HG02623 (cell line): ENCODE measurements around the gene GLIPR1.
"Not testable (repeated sequence)": the region's sequence is repeated elsewhere in the genome, so short reads cannot be mapped to it uniquely, and the experiment has no call there.

ENCODE experiments used
- ATAC-seq: cut with Tn5 transposase; IDR thresholded peaks from one replicate; pipeline ENCODE4 v1.9.1; 2021; ENCODE audit warnings: moderate library complexity; ENCODE audit not compliant: unreplicated experiment

GLIPR1 gene

GRCh38 chr12:75509621-75510020 is 29.1 kb downstream of the GLIPR1 start:
- no peak for ATAC-seq

- peak; percentile 97 for ATAC-seq
Measured at GRCh38 chr12:75511116-75512048, 30.8 kb downstream of the GLIPR1 start, which contains the start of gene KRR1. Gene KRR1 (minus strand): TSS chr12:75511609. CDS start chr12:75511597, 12 bp downstream.

- ATAC-seq, result not testable (repeated sequence)
Measured at GRCh38 chr12:75521224-75521623, 40.7 kb downstream of the GLIPR1 start.

GRCh38 chr12:75522124-75522523 is 41.6 kb downstream of the GLIPR1 start:
- not testable (repeated sequence) for ATAC-seq

GRCh38 chr12:75525263-75525662 is 44.7 kb downstream of the GLIPR1 start:
- ATAC-seq, result no peak

GRCh38 chr12:75526655-75527511 is 46.3 kb downstream of the GLIPR1 start:
- ATAC-seq, result peak; percentile 95

- ATAC-seq, result no peak
Measured at GRCh38 chr12:75528272-75528671, 47.7 kb downstream of the GLIPR1 start.

GRCh38 chr12:75528692-75529091 is 48.1 kb downstream of the GLIPR1 start:
- no peak for ATAC-seq

GRCh38 chr12:75529316-75529715 is 48.8 kb downstream of the GLIPR1 start:
- ATAC-seq, result no peak

GRCh38 chr12:75529826-75530225 is 49.3 kb downstream of the GLIPR1 start:
- ATAC-seq, result no peak

GRCh38 chr12:75533239-75533638 is 52.7 kb downstream of the GLIPR1 start:
- no peak for ATAC-seq

- ATAC-seq, result no peak
Measured at GRCh38 chr12:75539889-75540288, 59.3 kb downstream of the GLIPR1 start.

GRCh38 chr12:75542942-75543341 is 62.4 kb downstream of the GLIPR1 start:
- no peak for ATAC-seq

GRCh38 chr12:75543529-75543928 is 63.0 kb downstream of the GLIPR1 start:
- ATAC-seq, result no peak

- ATAC-seq, result no peak
Measured at GRCh38 chr12:75545636-75546035, 65.1 kb downstream of the GLIPR1 start.

GRCh38 chr12:75548879-75549278 is 68.3 kb downstream of the GLIPR1 start:
- ATAC-seq, result no peak

- ATAC-seq, result no peak
Measured at GRCh38 chr12:75549989-75550388, 69.4 kb downstream of the GLIPR1 start.

GRCh38 chr12:75550401-75551240 is 70.1 kb downstream of the GLIPR1 start:
- no peak for ATAC-seq

GRCh38 chr12:75551477-75551876 is 70.9 kb downstream of the GLIPR1 start:
- ATAC-seq, result no peak

GRCh38 chr12:75553398-75553797 is 72.8 kb downstream of the GLIPR1 start:
- no peak for ATAC-seq
